ENCODE data around the gene SERPINA10.

GRCh38 chr14:94317259-94317658 is 24.2 kb upstream of the SERPINA10 start:
- TF ChIP-seq CTCF (IDR thresholded peaks at IDR 0.05; ENCODE audit: low read length) (no peak), EZH2 (IDR thresholded peaks at IDR 0.05; ENCODE audit: borderline replicate concordance, low read length) (no peak)

Measured in OCI-LY1 (cell line).